Measurements from ENCODE around the gene PLB1.

Gene PLB1

DNA sequence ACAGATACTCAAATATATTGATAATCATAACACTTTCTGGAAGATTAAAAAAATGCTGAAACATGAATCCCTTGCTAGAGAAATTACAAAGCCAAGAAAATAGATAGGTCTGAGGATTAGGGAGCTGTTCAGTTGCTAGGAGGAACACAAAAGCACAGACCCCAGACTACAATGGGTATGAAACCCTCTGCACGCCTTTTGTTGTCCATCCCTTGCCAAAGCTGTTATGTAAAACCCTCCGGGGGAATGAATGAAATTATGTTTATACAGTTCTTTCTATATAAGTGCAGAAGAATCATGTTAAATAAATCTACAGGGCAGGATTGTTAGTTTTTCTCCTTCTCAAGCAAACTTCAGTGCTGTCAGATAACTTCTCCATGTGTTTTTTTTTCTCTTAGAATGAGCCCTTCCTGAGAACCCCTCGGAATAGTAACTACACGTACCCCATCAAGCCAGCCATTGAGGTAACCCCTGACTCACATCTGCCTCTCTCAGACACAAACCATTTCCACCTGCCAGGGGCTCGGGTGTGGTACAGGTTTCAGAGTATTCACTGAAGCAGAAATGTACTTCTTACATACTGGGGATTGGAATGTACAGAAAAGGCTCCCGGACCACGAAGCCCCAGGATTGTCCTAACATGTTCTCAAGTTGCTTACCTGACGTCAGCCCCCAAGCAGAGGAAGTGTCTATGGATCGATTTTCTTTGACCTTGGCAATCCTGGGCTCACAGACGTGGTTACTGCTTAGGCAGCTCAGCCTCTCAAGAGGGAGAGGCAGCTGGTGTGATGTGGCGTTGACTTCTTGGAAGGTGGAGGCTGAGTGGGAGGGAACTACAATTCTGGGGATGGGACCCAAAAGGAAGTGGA is 118.0 kb downstream of the PLB1 start:
- Histone ChIP-seq H3K27me3 (ENCODE audit: control insufficient read depth, insufficient read depth, low read length) (no peaks in the 10 kb centered on the region), H3K9ac (ENCODE audit: low read depth, low read length) (no peak overlapping the region), H3K9me3 (replicated peaks; ENCODE audit: low read length) (no peaks in the 10 kb centered on the region), H3K4me2 (ENCODE audit: low read length) (no peak overlapping the region), H3K4me1 (ENCODE audit: control insufficient read depth, insufficient read depth, low read length) (peaks cover 14% of the 10 kb centered on the region), H3K36me3 (ENCODE audit: insufficient read depth, low read length) (no peaks in the 10 kb centered on the region), H3K4me3 (ENCODE audit: low read length) (no peak overlapping the region)

- peaks cover 12% of the 10 kb centered on the region for H3K4me1 ChIP-seq (ENCODE audit: control insufficient read depth, insufficient read depth, low read length)
Measured at GRCh38 chr2:28615706-28616105, 119.8 kb downstream of the PLB1 start.

GRCh38 chr2:28616396-28616999 is 120.6 kb downstream of the PLB1 start:
- Histone ChIP-seq H3K27me3 (ENCODE audit: control insufficient read depth, insufficient read depth, low read length) (no peaks in the 10 kb centered on the region), H3K9me3 (replicated peaks; ENCODE audit: low read length) (no peaks in the 10 kb centered on the region), H3K9ac (ENCODE audit: low read depth, low read length) (no peak overlapping the region), H3K4me3 (ENCODE audit: low read length) (no peak overlapping the region), H3K4me1 (ENCODE audit: control insufficient read depth, insufficient read depth, low read length) (peaks cover 12% of the 10 kb centered on the region), H3K36me3 (ENCODE audit: insufficient read depth, low read length) (no peaks in the 10 kb centered on the region), H3K4me2 (ENCODE audit: low read length) (no peak overlapping the region)

More at GRCh38 chr2:28615706-28616105, 119.8 kb downstream of the PLB1 start:
- Histone ChIP-seq H3K27me3 (ENCODE audit: control insufficient read depth, insufficient read depth, low read length) (no peaks in the 10 kb centered on the region), H3K4me2 (ENCODE audit: low read length) (no peak overlapping the region), H3K36me3 (ENCODE audit: insufficient read depth, low read length) (no peaks in the 10 kb centered on the region), H3K4me3 (ENCODE audit: low read length) (no peak overlapping the region), H3K9ac (ENCODE audit: low read depth, low read length) (no peak overlapping the region), H3K9me3 (replicated peaks; ENCODE audit: low read length) (no peaks in the 10 kb centered on the region)

DNA sequence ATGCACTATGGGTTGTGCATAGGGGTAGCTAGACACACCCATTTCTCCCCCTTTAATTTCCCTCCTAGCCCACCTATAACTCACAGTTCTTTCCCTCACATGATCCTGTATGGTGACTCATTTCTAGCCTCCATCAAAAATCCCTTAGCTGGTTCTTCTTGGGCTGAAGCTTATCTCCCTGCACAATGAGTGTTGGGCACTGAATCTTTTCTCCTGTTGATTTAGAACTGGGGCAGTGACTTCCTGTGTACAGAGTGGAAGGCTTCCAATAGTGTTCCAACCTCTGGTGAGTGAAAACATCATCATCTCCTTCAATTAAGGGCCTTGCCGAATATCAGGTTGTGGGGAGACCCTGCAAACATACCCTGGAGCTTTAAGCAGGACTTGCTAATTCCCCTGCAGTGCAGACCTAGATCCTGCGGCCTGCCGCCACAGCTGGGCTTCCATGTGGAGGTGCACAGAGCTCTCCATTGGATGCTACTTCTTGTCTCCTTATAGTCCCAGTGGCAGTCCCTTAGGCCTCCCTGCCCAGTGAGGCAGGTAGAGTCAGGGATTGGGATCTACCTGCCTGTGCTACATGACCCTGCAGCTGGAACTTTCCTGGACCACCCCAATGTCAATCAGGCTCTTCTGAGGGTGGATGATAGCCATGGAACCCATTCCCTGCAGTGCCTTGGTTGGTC is 121.8 kb downstream of the PLB1 start:
- Histone ChIP-seq H3K4me1 (ENCODE audit: control insufficient read depth, insufficient read depth, low read length) (peaks cover 19% of the 10 kb centered on the region), H3K36me3 (ENCODE audit: insufficient read depth, low read length) (no peaks in the 10 kb centered on the region), H3K4me2 (ENCODE audit: low read length) (no peak overlapping the region), H3K4me3 (ENCODE audit: low read length) (no peak overlapping the region), H3K27me3 (ENCODE audit: control insufficient read depth, insufficient read depth, low read length) (no peaks in the 10 kb centered on the region), H3K9ac (ENCODE audit: low read depth, low read length) (no peak overlapping the region), H3K9me3 (replicated peaks; ENCODE audit: low read length) (no peaks in the 10 kb centered on the region)

GRCh38 chr2:28618221-28619141 is 122.6 kb downstream of the PLB1 start:
- Histone ChIP-seq H3K4me3 (ENCODE audit: low read length) (no peak overlapping the region), H3K4me2 (ENCODE audit: low read length) (no peak overlapping the region), H3K9ac (ENCODE audit: low read depth, low read length) (no peak overlapping the region), H3K4me1 (ENCODE audit: control insufficient read depth, insufficient read depth, low read length) (peaks cover 19% of the 10 kb centered on the region), H3K36me3 (ENCODE audit: insufficient read depth, low read length) (no peaks in the 10 kb centered on the region), H3K9me3 (replicated peaks; ENCODE audit: low read length) (no peaks in the 10 kb centered on the region), H3K27me3 (ENCODE audit: control insufficient read depth, insufficient read depth, low read length) (no peaks in the 10 kb centered on the region)

DNA sequence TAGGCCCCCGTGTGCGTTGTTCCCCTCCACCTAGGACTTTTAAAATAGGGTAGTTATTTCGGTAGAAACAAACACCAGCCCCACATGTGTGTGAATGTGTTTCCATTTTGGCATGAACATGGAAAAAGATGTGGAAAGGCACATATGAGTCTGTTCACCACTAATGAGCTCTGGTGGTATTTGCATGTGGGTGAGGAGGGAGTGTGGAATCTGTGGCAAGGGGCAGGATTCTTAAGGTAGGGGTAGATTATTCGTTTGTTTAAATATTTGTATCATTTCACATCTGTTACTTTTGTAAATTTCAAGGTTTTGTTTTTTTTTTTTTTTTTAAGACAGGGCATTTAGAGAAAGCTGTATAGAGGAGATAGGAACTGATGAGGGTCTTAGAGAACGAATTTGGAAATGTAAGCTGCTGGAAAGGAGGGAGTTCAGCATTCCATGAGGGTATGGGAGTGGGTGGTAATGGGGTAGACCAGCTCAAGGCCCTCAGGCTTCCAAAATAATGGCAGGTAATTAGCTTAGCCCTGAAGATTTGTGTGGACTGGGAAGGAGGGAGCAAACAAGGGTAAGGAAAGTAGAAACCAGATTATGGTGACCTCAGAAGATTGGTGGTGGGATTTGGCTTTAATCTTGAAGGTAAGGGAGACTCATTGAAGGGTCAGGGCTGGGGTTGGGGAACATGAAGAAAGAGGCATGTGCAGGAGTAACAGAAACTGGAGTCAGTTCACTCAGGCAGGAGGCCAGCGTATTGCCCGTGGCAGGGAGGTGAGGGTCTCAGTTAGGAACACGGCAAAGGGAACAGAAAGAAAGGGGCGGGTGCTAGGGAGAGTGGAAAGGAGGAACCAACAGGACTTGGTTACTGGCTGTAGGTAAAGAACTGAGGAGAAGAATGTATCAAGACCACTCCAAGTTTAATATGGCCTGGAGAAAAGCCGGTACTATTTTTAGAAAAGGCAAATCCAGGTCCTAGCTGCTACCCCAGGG is 123.6 kb downstream of the PLB1 start:
- H3K9me3 ChIP-seq (replicated peaks; ENCODE audit: low read length), result no peaks in the 10 kb centered on the region
- H3K27me3 ChIP-seq (ENCODE audit: control insufficient read depth, insufficient read depth, low read length), result no peaks in the 10 kb centered on the region
- H3K9ac ChIP-seq (ENCODE audit: low read depth, low read length), result no peak overlapping the region
- H3K4me3 ChIP-seq (ENCODE audit: low read length), result no peak overlapping the region
- H3K4me1 ChIP-seq (ENCODE audit: control insufficient read depth, insufficient read depth, low read length), result peaks cover 20% of the 10 kb centered on the region
- H3K4me2 ChIP-seq (ENCODE audit: low read length), result no peak overlapping the region
- H3K36me3 ChIP-seq (ENCODE audit: insufficient read depth, low read length), result no peaks in the 10 kb centered on the region

DNA sequence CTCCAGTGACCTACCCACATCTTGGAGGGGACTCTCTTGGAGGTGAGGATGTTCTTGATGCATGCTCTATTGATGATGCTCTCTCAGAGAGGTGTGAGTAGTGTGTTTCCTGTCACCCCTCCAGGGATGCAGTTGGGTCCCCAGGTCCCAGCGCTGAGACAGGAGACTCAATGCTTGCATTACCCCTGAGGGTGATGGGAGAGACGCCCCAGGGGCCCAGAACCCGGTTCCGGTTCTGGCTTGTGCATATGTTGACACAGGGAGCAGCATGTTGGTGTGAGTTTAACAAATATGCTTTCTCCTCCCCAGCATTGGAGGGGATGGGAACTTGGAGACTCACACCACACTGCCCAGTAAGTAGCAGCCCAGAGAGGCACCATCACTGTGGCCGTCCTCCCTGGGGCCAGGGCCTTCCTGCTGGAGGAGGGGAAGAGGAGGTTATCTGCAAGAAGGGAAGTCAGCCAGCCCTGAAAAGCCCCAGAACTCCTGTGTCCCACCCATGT is 124.5 kb downstream of the PLB1 start:
- H3K9ac ChIP-seq (ENCODE audit: low read depth, low read length), result no peak overlapping the region
- no peak overlapping the region for H3K4me2 ChIP-seq (ENCODE audit: low read length)
- H3K4me3 ChIP-seq (ENCODE audit: low read length), result no peak overlapping the region
- no peaks in the 10 kb centered on the region for H3K27me3 ChIP-seq (ENCODE audit: control insufficient read depth, insufficient read depth, low read length)
- peaks cover 29% of the 10 kb centered on the region for H3K4me1 ChIP-seq (ENCODE audit: control insufficient read depth, insufficient read depth, low read length)
- no peaks in the 10 kb centered on the region for H3K9me3 ChIP-seq (replicated peaks; ENCODE audit: low read length)
- no peaks in the 10 kb centered on the region for H3K36me3 ChIP-seq (ENCODE audit: insufficient read depth, low read length)

GRCh38 chr2:28620801-28621171 is 124.9 kb downstream of the PLB1 start:
- H3K9ac ChIP-seq (ENCODE audit: low read depth, low read length), result peak overlapping the region; percentile 72
- peak overlapping the region; percentile 77 for H3K4me2 ChIP-seq (ENCODE audit: low read length)
- no peaks in the 10 kb centered on the region for H3K36me3 ChIP-seq (ENCODE audit: insufficient read depth, low read length)
- H3K9me3 ChIP-seq (replicated peaks; ENCODE audit: low read length), result no peaks in the 10 kb centered on the region
- no peaks in the 10 kb centered on the region for H3K27me3 ChIP-seq (ENCODE audit: control insufficient read depth, insufficient read depth, low read length)
- no peak overlapping the region for H3K4me3 ChIP-seq (ENCODE audit: low read length)
- peaks cover 33% of the 10 kb centered on the region for H3K4me1 ChIP-seq (ENCODE audit: control insufficient read depth, insufficient read depth, low read length)

DNA sequence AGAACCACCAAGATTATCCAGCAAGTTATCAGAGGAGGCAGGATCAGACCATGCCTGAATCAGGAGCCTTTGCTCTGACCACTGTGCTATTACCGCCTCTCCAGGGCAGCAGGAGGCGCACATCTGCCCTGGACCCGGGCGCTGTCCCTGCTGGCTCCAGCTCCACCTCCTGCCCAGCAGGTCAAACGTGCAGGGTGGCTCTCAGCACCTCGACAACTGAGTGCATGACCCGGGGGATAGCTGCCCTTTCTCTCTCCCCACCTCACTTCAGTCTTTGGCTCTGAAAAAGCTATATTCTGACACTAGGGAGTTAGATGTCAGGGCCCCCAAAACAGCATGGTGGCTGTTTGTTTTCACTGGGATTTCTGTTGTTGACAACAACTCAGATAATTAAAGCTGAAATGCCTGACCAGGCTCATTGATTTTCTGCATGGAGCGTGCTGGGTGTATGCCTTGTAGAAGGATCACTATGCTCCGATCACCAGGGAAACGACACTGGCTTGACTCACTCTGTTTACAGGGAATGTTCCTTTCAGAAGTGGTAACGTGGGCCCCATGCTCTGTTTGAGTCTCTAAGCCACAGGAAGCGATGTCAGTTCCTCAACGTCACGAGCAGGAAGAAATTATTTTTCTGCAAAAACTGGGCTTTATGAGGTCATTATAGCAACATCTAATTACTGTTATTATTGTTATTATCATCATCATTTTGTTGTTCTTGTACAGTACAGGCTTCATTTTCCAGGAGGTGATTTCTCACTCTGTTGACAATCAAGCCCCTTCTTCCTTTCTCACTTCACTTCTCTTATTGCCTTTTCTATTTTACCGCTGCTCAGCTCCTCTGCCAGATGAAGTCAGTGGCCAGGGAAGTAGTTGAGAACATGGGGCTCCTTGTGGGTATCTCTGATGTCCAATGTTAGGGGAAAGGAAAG is 125.6 kb downstream of the PLB1 start:
- Histone ChIP-seq H3K36me3 (ENCODE audit: insufficient read depth, low read length) (no peaks in the 10 kb centered on the region), H3K4me1 (ENCODE audit: control insufficient read depth, insufficient read depth, low read length) (peaks cover 39% of the 10 kb centered on the region), H3K4me2 (ENCODE audit: low read length) (peak overlapping the region; percentile 77), H3K4me3 (ENCODE audit: low read length) (peak overlapping the region; percentile 53), H3K27me3 (ENCODE audit: control insufficient read depth, insufficient read depth, low read length) (no peaks in the 10 kb centered on the region), H3K9me3 (replicated peaks; ENCODE audit: low read length) (no peaks in the 10 kb centered on the region), H3K9ac (ENCODE audit: low read depth, low read length) (peak overlapping the region; percentile 72)
